ENCODE data around the gene NAPA.

The NAPA gene

DNA sequence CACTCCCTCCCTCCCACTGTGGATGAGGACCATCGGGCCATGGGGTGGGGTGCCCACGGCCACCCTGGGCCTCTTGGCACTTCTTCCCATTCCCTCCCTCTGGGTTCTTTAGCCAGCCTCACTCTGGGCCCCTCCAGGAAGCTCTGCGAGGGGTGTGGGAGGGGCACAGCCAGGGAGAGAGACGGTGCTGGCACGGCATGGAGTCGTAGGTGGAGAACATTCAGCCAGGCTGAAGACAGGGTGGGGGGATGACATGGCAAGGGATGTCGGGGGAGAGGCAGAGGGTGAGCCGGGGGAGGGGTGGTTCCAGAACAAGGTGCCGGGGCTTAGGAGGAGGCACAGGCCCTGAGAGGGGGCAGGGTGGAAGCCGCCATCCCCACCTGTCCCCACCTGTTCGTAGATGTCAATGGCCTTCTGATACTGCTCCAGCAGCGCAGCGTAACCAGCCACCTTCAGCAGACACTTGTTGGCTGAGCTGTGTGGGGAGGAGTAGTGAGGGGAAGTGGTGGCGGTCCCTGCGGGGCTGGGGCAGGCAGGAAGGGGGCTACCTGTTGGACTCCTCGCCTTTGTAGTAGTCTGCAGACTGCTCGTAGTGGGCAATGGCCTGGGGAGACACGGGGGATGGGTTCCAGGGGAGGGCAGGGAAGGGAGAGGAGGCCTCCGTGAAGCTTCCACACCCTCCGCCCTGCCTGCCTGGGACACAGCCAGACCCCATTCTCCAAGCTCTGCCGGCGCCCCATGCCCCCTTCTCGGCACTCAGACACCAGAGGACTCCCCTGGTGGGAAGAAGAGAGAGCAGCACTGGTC lies 22.1 kb downstream of the NAPA start:
- no peaks in the 10 kb centered on the region for H3K27me3 ChIP-seq (replicated peaks; ENCODE audit: control insufficient read depth, insufficient read depth, low read length)
- peaks cover 49% of the 10 kb centered on the region for H3K36me3 ChIP-seq (ENCODE audit: control insufficient read depth, insufficient read depth, low read length)
- TF ChIP-seq, protein P1, sequence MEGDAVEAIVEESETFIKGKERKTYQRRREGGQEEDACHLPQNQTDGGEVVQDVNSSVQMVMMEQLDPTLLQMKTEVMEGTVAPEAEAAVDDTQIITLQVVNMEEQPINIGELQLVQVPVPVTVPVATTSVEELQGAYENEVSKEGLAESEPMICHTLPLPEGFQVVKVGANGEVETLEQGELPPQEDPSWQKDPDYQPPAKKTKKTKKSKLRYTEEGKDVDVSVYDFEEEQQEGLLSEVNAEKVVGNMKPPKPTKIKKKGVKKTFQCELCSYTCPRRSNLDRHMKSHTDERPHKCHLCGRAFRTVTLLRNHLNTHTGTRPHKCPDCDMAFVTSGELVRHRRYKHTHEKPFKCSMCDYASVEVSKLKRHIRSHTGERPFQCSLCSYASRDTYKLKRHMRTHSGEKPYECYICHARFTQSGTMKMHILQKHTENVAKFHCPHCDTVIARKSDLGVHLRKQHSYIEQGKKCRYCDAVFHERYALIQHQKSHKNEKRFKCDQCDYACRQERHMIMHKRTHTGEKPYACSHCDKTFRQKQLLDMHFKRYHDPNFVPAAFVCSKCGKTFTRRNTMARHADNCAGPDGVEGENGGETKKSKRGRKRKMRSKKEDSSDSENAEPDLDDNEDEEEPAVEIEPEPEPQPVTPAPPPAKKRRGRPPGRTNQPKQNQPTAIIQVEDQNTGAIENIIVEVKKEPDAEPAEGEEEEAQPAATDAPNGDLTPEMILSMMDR (IDR thresholded peaks at IDR 0.05; ENCODE audit: insufficient read depth, low read length, poor library complexity, severe bottlenecking), result no peak
- no peak for DNase-seq (ENCODE audit: extremely low read depth, insufficient read length)
- no peak overlapping the region for H3K4me3 ChIP-seq (replicated peaks; ENCODE audit: low read depth, low read length)

DNA sequence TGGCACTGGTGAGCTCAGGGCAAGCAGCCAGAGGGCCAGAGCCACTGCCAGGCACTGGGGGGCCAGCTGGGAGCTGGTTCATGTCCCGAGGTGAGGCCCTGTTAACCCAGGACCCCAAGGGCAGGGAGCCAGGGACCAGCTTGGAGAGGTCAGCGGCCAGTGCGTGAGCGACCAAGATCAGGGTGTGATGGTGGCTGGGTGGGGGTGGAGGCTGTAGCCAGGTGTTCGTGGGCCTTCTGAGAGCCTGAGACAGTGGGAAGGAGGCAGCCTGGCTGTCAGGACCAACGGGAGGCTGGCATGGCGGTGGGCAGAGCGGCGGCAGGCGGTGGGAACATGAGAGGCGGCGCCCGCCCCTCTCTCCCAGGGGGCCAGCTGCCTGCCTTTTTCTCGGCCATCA lies 22.7 kb downstream of the NAPA start:
- no peak for DNase-seq (ENCODE audit: extremely low read depth, insufficient read length)
- peaks cover 45% of the 10 kb centered on the region for H3K36me3 ChIP-seq (ENCODE audit: control insufficient read depth, insufficient read depth, low read length)
- H3K4me3 ChIP-seq (replicated peaks; ENCODE audit: low read depth, low read length), result no peak overlapping the region
- H3K27me3 ChIP-seq (replicated peaks; ENCODE audit: control insufficient read depth, insufficient read depth, low read length), result no peaks in the 10 kb centered on the region
- TF ChIP-seq, protein P1 (IDR thresholded peaks at IDR 0.05; ENCODE audit: insufficient read depth, low read length, poor library complexity, severe bottlenecking), result no peak

DNA sequence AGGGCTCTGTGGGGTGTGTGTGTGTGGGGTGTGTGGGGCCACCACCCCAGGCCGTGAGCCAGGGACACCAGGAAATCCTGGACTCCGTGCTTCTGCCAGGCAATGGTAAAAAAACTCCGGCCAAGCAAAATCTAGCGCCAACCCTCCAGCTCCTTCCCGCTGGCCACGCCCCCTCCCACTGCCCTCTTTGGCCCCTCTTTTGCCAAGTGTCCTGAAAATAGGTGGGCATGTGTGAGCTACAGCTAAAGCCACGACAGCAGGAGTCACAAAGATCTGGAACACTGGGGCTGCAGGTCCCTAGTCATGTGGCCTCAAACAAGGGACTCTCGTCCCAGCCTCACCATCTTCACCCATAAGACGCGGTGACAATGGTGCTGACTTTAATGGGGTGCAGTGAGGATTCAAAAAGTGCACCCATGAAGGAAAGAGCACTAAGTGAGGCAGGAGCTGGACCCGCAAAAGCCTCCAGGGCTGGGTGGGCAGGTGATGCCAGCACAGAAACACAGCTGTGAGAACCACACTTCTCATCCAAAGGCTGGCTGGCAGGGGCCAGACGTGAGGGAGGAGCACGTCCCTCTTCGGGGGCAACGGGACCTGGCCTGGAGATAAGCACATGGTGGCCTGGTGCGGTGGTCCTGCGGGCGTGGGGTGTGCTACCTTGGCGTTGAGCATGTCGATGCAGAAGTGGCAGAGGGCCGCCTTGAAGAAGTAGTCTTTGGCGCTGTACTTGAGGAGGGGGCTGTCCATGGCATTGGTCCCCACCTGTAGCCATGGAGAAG lies 23.3 kb downstream of the NAPA start:
- TF ChIP-seq, protein P1 (IDR thresholded peaks at IDR 0.05; ENCODE audit: insufficient read depth, low read length, poor library complexity, severe bottlenecking), result no peak
- H3K27me3 ChIP-seq (replicated peaks; ENCODE audit: control insufficient read depth, insufficient read depth, low read length), result no peaks in the 10 kb centered on the region
- no peak overlapping the region for H3K4me3 ChIP-seq (replicated peaks; ENCODE audit: low read depth, low read length)
- H3K36me3 ChIP-seq (ENCODE audit: control insufficient read depth, insufficient read depth, low read length), result peaks cover 41% of the 10 kb centered on the region
- no peak for DNase-seq (ENCODE audit: extremely low read depth, insufficient read length)

DNA sequence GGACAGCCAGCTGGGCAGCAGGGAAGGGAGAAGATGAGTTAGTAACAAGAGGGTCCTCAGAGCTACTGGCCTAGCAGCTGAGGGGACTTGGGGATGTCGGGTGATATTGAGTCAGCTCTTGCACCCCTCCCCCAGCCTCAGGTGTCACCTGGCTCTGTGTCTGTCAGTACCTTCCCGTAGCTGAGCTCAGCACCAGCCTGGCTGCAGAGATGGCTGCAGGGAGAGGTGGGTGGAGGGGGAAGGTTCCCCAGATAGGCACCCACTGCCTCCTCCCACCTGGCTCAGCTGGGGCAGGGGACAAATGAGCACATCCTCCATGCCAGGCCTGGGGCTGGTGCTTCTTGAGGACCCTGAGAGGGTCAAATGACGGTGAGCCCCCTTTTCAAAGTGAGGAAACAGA lies 24.0 kb downstream of the NAPA start:
- Histone ChIP-seq H3K4me3 (replicated peaks; ENCODE audit: low read depth, low read length) (no peak overlapping the region), H3K36me3 (ENCODE audit: control insufficient read depth, insufficient read depth, low read length) (peaks cover 38% of the 10 kb centered on the region), H3K27me3 (replicated peaks; ENCODE audit: control insufficient read depth, insufficient read depth, low read length) (no peaks in the 10 kb centered on the region)
- DNase-seq (ENCODE audit: extremely low read depth, insufficient read length), result no peak
- TF ChIP-seq, protein P1 (IDR thresholded peaks at IDR 0.05; ENCODE audit: insufficient read depth, low read length, poor library complexity, severe bottlenecking), result no peak

DNA sequence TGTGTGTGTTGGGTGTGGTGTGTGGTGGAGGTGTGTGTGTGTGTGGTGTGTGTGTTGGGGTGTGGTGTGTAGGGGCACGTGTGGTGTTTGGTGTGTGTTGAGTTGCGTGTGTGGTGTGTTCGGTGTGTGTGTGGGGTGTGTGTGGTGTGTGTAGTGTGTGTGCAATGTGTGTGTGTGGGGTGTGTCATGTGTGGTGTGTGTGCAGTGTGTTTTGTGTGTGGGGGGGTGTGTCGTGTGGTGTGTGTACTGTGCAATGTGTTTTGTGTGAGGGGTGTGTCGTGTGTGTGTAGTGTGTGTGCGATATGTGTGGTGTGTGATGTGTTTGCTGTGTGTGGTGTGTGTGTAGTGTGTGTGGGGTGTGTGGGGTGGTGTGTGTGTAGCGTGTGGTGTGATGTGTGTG lies 24.8 kb downstream of the NAPA start:
- Histone ChIP-seq H3K4me3 (replicated peaks; ENCODE audit: low read depth, low read length) (no peak overlapping the region), H3K27me3 (replicated peaks; ENCODE audit: control insufficient read depth, insufficient read depth, low read length) (no peaks in the 10 kb centered on the region), H3K36me3 (ENCODE audit: control insufficient read depth, insufficient read depth, low read length) (peaks cover 31% of the 10 kb centered on the region)
- DNase-seq (ENCODE audit: extremely low read depth, insufficient read length), result no peak
- TF ChIP-seq, protein P1 (IDR thresholded peaks at IDR 0.05; ENCODE audit: insufficient read depth, low read length, poor library complexity, severe bottlenecking), result no peak
